Spleen (tissue), 11 donors: ENCODE measurements around the gene NEUROD1. TPM values are rescaled to one million over a fixed set of nuclear protein-coding genes. Genes with fewer than 3 reads are reported as not detected.

Experiments
- DNase-seq: peaks from one replicate; pipeline ENCODE4 v3.0.0-alpha.2; 2020
- H3K27ac ChIP-seq, 8 donors: fragments of 200-600 bp; sonication (generic) in 7 of 8; 1 replicate in 4 of 8; 2 replicates in 4 of 8; pipeline versions ENCODE4 v1.5.0 to v1.8.0; 2016 to 2021; ENCODE audit warnings: inconsistent platforms in 4 of 8, mild to moderate bottlenecking in 4 of 8, moderate library complexity in 1 of 8
- H3K27me3 ChIP-seq, 7 donors: fragments of 200-600 bp; sonication (generic) in 6 of 7; replicated peaks in 1 of 7; 1 replicate in 4 of 7; 2 replicates in 3 of 7; pipeline versions ENCODE4 v1.5.0 to v1.8.0; 2016 to 2021; ENCODE audit warnings: inconsistent platforms in 3 of 7, mild to moderate bottlenecking in 1 of 7
- H3K36me3 ChIP-seq, 6 donors: fragments of 200-600 bp; sonication (generic) in 5 of 6; 1 replicate in 4 of 6; 2 replicates in 2 of 6; pipeline versions ENCODE4 v1.5.0 to v1.8.0; 2016 to 2021; ENCODE audit warnings: inconsistent platforms in 2 of 6
- H3K4me1 ChIP-seq, 6 donors: fragments of 200-600 bp; sonication (generic) in 5 of 6; 1 replicate in 3 of 6; 2 replicates in 3 of 6; pipeline versions ENCODE4 v1.5.0 to v1.8.0; 2016 to 2021; ENCODE audit warnings: inconsistent platforms in 3 of 6
- H3K4me3 ChIP-seq, 8 donors: fragments of 200-600 bp; sonication (generic) in 7 of 8; 1 replicate in 4 of 8; 2 replicates in 4 of 8; pipeline versions ENCODE4 v1.5.0 to v1.8.0; 2016 to 2021; ENCODE audit warnings: inconsistent platforms in 4 of 8, mild to moderate bottlenecking in 4 of 8, moderate library complexity in 2 of 8
- H3K9me3 ChIP-seq, 8 donors: fragments of 200-600 bp; sonication (generic) in 7 of 8; 1 replicate in 4 of 8; 2 replicates in 4 of 8; pipeline versions ENCODE4 v1.5.0 to v1.8.0; 2016 to 2021; ENCODE audit warnings: inconsistent platforms in 4 of 8
- POLR2A ChIP-seq, 3 donors: fragments of 450-650 bp; IDR thresholded peaks; one replicate each; pipeline ENCODE4 v1.5.1; 2017; ENCODE audit warnings: antibody characterized with exemption in 3 of 3, mild to moderate bottlenecking in 1 of 3
- POLR2AphosphoS5 ChIP-seq, 3 donors: sonication (generic); formaldehyde crosslinking; IDR thresholded peaks; one replicate each; pipeline ENCODE4 v1.5.1; 2017; ENCODE audit warnings: antibody characterized with exemption in 3 of 3
- WGBS, 5 donors: extraction: QIAGEN DNeasy Blood & Tissue Kit in 3 of 5; methylation state at CpG; one replicate each; pipeline versions ENCODE4 v1.1.5 to v1.1.7; 2013 to 2018; 5-methylcytosine and 5-hydroxymethylcytosine counted together
- intact Hi-C: fragments of 100-400 bp; cut with DNase I; formaldehyde crosslinking; loops from one replicate; pipeline ENCODE4 v1.15.0; 2023; ENCODE audit warnings: low total_unique reads
- polyA plus RNA-seq, 3 donors: library from polyadenylated mRNA; stranded (reverse); fragments of 200-250 nt; gene quantifications; one replicate each; pipeline ENCODE4 v1.2.1, GENCODE V29; 2013
- total RNA-seq, 7 donors: library from RNA; depleted of rRNA in 3 of 7; stranded (reverse); fragments of >200 nt in 3 of 7; fragmentation: NEBNext Ultra II Directional in 4 of 7; extraction: Animal tissue kit (Norgen Biotek cat#: 25700) in 4 of 7; gene quantifications; one replicate each; pipeline versions ENCODE4 v1.1.0 to v1.2.1, GENCODE V29; 2016 to 2021
- TF ChIP-seq, protein P1 (sequence below), 11 experiments: fragments of 200-600 bp in 7 of 11; fragments of 450-650 bp in 4 of 11; sonication (generic) in 4 of 11; IDR thresholded peaks in 8 of 11; conservative IDR thresholded peaks in 3 of 11; 1 replicate in 7 of 11; 2 replicates in 4 of 11; pipeline versions ENCODE4 v1.4.0 to v1.8.0; 2016 to 2021; ENCODE audit warnings: antibody characterized with exemption in 11 of 11, inconsistent platforms in 4 of 11, mild to moderate bottlenecking in 1 of 11
- donor health status: healthy with polysubstance abuse.
- donor health status: DM: no; HTN: no; CAD: no; lungs with moderate emphysema.
- donor health status: DM: no; HTN: no; CAD: no.
- donor health status: Bipolar disorder and iron deficiency.
- donor health status: healthy.
- donor health status: DM: no; HTN: no; CAD: no.
- donor health status: DM: yes; HTN: yes; CAD: no.

Gene NEUROD1
- total and polyA plus RNA-seq, 10 donors = 0.10 TPM; not detected in 9

DNA sequence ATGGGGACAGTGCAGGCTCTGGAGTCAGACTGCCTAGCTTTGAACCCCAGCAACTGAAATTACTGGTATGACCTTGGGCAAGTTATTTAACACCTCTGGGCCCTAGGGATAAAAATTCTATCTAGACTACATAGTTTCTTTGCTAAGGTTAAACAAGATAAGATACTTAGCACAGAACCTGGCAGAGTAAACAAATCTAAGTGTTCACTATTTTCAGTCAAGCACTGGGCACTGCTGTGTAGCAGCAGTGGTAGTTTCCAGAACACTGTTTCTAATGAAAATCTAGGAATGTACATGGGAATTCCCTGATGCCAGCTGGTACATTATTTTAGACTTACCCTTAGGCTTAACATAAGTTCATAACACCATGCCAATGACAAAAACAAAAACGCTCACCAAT, 40.6 kb downstream of the NEUROD1 start:
- TF ChIP-seq, protein P1, sequence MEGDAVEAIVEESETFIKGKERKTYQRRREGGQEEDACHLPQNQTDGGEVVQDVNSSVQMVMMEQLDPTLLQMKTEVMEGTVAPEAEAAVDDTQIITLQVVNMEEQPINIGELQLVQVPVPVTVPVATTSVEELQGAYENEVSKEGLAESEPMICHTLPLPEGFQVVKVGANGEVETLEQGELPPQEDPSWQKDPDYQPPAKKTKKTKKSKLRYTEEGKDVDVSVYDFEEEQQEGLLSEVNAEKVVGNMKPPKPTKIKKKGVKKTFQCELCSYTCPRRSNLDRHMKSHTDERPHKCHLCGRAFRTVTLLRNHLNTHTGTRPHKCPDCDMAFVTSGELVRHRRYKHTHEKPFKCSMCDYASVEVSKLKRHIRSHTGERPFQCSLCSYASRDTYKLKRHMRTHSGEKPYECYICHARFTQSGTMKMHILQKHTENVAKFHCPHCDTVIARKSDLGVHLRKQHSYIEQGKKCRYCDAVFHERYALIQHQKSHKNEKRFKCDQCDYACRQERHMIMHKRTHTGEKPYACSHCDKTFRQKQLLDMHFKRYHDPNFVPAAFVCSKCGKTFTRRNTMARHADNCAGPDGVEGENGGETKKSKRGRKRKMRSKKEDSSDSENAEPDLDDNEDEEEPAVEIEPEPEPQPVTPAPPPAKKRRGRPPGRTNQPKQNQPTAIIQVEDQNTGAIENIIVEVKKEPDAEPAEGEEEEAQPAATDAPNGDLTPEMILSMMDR (IDR thresholded peaks at IDR 0.05 in 8 of 11, conservative IDR thresholded peaks at IDR 0.05 in 3 of 11) = no peak
- no peak for TF ChIP-seq POLR2A (IDR thresholded peaks at IDR 0.05)
- no peak for TF ChIP-seq POLR2AphosphoS5 (IDR thresholded peaks at IDR 0.05)
- 0 to 55% (median 35%) methylated on average over 1 of the region's 1 CpG for WGBS, 5 donors
- Histone ChIP-seq H3K27me3 (no peaks in the 10 kb centered on the region), H3K4me3 (no peak overlapping the region), H3K36me3 (no peaks in the 10 kb centered on the region), H3K4me1 (no peaks in the 10 kb centered on the region), H3K9me3 (no peaks in the 10 kb centered on the region), H3K27ac (no peak overlapping the region)
- intact Hi-C loops = no loop called here
- DNase-seq = no peak

DNA sequence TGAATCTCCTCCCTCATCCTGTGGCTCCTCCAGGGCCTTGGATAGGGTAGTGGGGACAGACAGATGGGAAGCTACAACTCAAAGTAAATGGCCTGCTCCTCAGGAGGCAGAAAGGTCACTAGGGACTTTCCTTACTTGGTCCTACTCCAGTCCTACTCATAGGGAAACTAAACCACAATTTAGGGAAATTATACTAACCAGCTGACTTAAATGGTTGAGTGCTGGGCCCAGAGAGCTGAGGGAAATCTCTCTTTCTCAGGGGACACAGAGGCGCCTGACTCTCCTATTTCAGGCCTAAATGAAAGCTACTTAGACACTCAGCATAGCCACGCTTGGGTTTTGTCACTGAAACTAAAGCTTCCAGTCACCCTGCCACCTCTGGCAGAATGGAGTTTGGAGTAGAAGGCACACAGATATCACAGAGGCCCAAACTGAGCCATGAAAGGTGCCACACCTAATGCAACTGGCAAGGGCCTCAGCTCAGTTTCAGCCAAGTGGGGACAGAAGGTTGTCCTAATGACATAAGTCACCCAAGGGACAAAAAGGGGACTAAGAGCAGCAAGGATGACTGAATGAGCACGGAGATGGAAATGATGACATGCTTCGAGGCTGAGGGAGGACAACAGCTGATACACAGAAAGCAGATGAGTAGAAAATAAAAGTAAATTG, 47.5 kb downstream of the NEUROD1 start:
- no peaks in the 10 kb centered on the region for H3K4me1 ChIP-seq
- TF ChIP-seq POLR2A (IDR thresholded peaks at IDR 0.05) (no peak), POLR2AphosphoS5 (IDR thresholded peaks at IDR 0.05) (no peak)
- no peak overlapping the region for H3K27ac ChIP-seq
- no peak overlapping the region for H3K4me3 ChIP-seq
- no peaks in the 10 kb centered on the region for H3K36me3 ChIP-seq
- DNase-seq = no peak
- no peaks in the 10 kb centered on the region for H3K9me3 ChIP-seq
- intact Hi-C loops = no loop called here
- WGBS, 5 donors = 70 to 83% (median 78%) methylated on average over 4 of the region's 4 CpGs
- no peaks in the 10 kb centered on the region for H3K27me3 ChIP-seq

DNA sequence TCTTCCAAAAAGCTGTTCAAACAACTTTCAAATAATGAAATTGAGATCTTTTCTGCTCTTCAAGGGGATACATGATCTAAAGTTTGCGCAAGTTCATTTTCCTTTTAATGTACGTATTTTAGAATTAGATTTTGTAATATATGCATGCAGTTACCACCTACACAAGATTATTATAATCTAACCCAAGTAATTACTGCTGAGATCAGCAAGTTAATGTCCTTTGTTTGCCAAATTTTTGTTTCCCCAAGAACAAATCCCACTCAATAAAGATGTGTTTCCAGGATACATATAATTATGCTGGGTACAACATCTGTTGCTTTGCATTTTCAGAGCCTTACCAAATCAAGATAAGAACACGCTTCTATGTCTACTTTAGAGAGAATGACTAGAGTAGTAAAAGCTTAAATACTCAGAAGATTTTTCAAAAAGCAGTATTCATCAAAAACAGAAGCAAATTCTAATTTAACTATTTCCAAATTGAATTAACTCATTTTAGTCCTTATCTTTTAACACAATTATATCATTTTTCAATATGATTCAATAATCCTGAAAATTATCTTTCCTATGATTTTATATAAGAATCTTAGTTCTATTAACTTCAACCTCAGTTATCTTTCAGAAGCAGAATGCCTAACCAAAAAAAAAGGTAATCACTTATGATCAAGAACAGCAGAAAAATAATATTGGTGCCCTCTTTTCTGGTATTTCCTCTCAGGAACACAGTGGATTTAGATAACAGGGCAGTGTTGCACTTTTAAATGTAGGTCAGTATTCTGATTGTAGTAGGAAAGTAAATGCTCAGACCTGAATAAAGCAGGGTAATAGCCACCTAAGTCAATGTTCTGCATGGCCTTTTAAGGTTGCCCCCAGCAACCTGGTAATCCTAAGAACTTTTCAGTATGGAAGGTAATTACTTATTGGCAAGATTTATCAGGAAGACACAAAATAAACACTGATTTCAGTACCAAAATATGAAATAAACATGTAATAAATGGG, 51.4 kb downstream of the NEUROD1 start:
- Histone ChIP-seq H3K27me3 (peaks cover 0 to 8% (median 0%) of the 10 kb centered on the region in 7 donors), H3K36me3 (no peaks in the 10 kb centered on the region), H3K27ac (no peak overlapping the region), H3K4me1 (no peaks in the 10 kb centered on the region), H3K4me3 (no peak overlapping the region), H3K9me3 (no peaks in the 10 kb centered on the region)
- TF ChIP-seq POLR2A (IDR thresholded peaks at IDR 0.05) = no peak
- TF ChIP-seq POLR2AphosphoS5 (IDR thresholded peaks at IDR 0.05) = no peak
- TF ChIP-seq, protein P1 (IDR thresholded peaks at IDR 0.05 in 8 of 11, conservative IDR thresholded peaks at IDR 0.05 in 3 of 11) = no peak
- WGBS, 5 donors = 75 to 92% (median 81%) methylated on average over 3 of the region's 3 CpGs
- intact Hi-C loops = no loop called here
- DNase-seq = no peak

DNA sequence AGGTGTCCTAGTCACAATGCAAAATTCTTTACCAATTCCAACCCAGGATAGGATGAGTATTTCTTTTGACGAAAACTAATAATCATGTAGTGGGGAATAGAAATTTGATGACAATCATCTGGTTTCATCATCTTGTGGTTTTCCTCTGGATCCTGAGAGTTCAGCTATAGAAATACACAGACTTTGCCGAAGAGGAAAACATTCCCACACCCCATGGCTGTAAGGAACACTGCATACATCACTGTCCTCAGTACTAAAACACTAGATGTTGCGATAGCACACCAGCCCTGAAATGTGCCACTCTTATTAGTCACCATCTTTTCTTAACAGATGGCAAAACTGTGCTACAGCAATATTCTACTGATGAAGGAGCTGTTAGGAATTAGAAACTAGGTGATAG, 52.8 kb downstream of the NEUROD1 start:
- DNase-seq = no peak
- H3K27me3 ChIP-seq = peaks cover 0 to 13% (median 0%) of the 10 kb centered on the region in 7 donors
- H3K27ac ChIP-seq = no peak overlapping the region
- no peak overlapping the region for H3K4me3 ChIP-seq
- 58 to 83% (median 75%) methylated on average over 3 of the region's 3 CpGs for WGBS, 5 donors
- TF ChIP-seq, protein P1 (IDR thresholded peaks at IDR 0.05 in 8 of 11, conservative IDR thresholded peaks at IDR 0.05 in 3 of 11) = no peak
- TF ChIP-seq POLR2A (IDR thresholded peaks at IDR 0.05) (no peak), POLR2AphosphoS5 (IDR thresholded peaks at IDR 0.05) (no peak)
- no peaks in the 10 kb centered on the region for H3K36me3 ChIP-seq
- intact Hi-C loops = no loop called here
- H3K9me3 ChIP-seq = no peaks in the 10 kb centered on the region
- H3K4me1 ChIP-seq = no peaks in the 10 kb centered on the region
